HG03175 (cell line): ENCODE data around the gene ST6GAL1.
"Not testable (repeated sequence)": the region's sequence is repeated elsewhere in the genome, so short reads cannot be mapped to it uniquely, and the experiment has no call there.

Source experiments
- ATAC-seq: cut with Tn5 transposase; IDR thresholded peaks from one replicate; pipeline ENCODE4 v1.9.1; 2021; ENCODE audit warnings: mild to moderate bottlenecking, moderate library complexity; ENCODE audit not compliant: unreplicated experiment

Gene ST6GAL1

GRCh38 chr3:186991470-186991869 lies 61.1 kb downstream of the ST6GAL1 start:
- ATAC-seq: no peak

- not testable (repeated sequence) for ATAC-seq
Measured at GRCh38 chr3:186992096-186992495, 61.8 kb downstream of the ST6GAL1 start.

GRCh38 chr3:186993210-186993782 lies 63.0 kb downstream of the ST6GAL1 start:
- no peak for ATAC-seq

GRCh38 chr3:186994000-186994955 lies 64.0 kb downstream of the ST6GAL1 start:
- ATAC-seq: no peak

- no peak for ATAC-seq
Measured at GRCh38 chr3:186996356-186996755, 66.0 kb downstream of the ST6GAL1 start.

GRCh38 chr3:186997061-186997460 lies 66.7 kb downstream of the ST6GAL1 start:
- ATAC-seq: no peak

GRCh38 chr3:186997473-186997939 lies 67.2 kb downstream of the ST6GAL1 start:
- no peak for ATAC-seq

- no peak for ATAC-seq
Measured at GRCh38 chr3:186998937-186999368, 68.6 kb downstream of the ST6GAL1 start.

DNA sequence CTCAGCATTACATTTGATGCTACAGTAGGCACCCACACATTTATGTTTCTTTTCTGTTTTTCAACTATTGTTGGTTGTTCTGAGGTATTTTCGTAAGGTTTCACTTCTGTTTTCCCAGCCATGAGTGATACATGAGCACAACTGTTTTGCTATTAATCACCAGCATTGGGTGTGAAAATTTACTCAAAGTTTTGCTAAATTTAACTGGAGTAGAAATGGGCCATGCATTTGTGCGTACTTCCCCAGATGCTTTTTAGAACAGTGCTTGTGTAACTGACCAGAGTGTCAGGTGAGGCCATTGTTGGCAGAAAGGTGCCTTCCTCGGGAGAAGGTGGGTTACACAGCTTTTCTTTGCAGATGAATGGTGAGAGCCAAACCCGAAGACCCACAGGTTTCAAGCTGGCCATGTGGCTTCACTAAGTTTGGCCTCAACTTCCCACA lies 70.4 kb downstream of the ST6GAL1 start:
- peak; percentile 76 for ATAC-seq

DNA sequence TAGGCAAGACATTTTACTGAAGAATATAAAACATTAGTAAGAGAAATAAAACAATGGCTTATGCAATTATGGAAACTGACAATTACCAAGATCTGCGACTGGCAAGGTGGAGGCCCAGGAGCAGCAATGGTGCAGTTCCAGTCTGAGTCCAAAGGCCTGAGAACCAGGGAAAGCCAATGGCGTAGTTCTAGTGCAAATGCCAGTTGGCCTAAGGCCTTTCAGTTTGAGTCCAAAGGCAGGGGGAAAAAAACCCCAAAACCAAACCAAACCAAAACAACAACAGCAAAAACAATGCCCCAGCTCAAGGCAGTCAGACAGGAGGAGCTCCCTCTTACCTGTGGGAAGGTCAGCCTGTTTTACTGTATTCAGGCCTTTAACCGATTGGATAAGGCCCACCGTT lies 72.6 kb downstream of the ST6GAL1 start:
- no peak for ATAC-seq

DNA sequence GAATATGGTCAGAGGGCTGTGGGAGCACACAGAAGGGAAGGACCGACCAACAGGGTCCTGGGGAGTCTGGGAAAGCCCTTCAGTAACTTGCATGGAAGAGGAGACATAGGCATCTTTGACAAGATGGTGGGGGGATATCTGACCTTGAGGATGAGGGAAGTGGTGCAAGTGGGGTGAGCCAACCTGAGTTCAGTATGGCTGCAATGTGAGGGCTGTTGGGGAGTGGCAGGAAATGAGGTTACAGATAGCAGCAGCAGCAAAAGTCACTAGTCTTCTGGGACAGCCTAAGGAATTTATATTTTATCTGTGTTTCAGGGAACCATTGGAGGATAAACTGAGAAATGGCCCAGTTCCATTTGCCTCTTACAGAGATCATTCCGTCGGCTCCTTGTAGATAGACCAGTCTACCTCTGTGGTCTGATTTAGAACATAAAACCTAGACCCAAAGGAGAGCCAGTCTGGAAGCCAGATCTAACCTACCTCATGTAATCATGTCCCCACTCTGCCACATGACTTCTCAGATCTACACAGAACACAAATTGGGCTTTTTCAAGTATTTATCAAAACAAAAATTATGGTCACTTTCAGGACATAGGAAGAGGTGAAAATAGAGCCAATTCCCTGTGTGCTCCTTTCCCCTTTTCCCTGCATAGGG lies 75.6 kb downstream of the ST6GAL1 start:
- ATAC-seq: no peak

DNA sequence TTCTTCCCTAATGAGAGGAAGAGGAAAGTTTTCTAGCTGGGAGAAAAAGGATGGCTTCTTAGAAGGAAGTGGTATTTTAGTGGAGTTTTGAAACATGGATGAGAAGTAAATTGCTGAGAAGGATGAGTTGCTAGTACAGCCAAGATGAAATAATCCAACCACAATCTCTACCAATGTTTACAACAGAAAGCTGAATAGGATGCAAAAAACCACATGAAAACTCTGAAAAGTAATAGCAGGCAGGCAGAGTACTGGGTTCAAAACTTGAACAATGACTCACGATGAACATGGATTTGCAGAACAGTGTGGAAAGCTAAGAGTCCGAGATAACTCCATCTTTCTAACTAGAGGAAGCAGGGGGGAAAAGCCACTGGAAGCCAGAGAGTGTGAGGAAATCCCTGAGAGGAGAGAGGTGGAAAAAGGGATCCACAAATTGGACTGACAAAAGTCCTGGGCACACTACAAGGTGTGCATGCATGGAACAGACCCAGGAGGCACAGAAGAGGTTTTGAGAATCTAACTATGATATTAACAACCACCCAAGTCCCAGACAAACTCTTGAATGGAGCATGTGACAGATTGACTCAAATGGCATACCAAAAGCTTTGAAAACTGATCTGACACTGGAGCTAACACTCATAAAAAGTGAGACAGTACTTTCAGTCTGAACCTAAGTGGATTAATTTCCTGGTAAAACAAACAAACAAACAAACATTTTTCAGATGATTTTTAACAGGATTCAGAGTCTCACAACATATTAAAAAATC lies 76.7 kb downstream of the ST6GAL1 start:
- ATAC-seq: no peak

GRCh38 chr3:187010382-187010781 lies 80.1 kb downstream of the ST6GAL1 start:
- not testable (repeated sequence) for ATAC-seq

GRCh38 chr3:187011915-187012314 lies 81.6 kb downstream of the ST6GAL1 start:
- peak; percentile 34 for ATAC-seq

DNA sequence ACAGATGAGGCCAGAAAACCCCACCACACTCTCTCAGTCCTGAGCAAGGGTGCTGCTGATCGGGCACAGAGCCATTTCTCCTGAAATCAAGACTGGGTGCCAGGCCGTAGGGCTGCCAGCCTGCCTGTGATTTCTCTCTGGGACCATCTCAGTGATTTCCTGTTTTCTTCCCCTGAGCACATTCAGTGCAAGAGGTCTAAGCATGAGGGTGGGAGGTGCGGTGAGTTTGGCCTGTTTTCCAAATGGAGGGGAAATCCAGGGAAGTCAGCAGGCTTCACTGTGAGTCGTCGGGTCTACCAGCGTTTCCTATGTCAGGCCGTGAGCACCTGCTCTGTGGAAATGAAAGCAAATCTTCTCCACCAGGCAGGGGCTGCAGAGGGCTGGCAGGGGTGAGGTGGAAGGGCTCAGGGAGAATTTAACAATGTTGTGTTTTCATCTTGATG lies 82.3 kb downstream of the ST6GAL1 start:
- ATAC-seq: peak; percentile 25

DNA sequence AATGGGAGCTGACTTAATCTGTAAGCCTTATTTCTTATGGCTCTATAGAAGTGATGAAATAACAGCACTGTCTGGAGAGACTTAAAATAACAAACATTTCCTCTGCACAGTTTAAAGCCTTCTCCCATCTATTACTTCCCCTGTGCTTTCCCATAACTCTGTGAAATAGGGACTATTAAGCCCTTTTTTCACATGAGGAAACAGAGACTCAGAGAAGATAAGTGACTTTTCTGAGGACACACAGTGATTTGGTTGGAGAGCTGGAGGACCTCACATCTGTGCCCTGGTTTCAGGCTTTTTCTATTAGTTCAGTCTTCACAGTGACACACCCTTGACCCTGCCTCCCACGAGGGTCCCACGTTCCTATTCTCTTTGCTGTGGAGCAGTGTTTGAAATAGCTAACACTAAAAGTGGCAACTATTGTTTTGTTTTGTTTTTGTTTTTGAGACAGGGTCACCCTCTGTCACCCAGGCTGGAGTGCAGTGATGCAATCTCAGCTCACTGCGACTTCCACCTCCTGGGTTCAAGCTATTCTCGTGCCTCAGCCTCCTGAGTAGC lies 82.9 kb downstream of the ST6GAL1 start:
- no peak for ATAC-seq

DNA sequence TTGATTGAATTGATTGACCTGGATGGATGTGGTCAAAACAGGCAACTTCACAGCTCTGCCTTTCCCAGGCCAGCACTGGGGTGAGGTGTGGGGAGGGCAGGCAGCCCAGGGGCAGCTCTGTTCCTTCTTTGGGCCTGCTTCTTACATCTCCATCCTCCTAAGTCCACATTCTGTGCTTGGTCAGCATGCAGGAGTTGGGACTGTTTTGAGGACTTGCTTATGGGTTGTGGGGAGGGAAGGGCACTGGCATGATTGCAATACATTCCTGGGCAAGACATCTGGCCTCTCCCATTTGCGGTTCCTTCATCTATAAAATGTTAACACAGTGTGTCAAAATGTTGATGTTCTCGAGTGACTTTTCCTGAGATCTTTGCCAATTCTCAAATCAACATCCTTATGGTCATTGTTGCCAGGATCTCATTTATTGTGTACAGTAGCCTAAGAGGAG lies 84.1 kb downstream of the ST6GAL1 start:
- no peak for ATAC-seq

DNA sequence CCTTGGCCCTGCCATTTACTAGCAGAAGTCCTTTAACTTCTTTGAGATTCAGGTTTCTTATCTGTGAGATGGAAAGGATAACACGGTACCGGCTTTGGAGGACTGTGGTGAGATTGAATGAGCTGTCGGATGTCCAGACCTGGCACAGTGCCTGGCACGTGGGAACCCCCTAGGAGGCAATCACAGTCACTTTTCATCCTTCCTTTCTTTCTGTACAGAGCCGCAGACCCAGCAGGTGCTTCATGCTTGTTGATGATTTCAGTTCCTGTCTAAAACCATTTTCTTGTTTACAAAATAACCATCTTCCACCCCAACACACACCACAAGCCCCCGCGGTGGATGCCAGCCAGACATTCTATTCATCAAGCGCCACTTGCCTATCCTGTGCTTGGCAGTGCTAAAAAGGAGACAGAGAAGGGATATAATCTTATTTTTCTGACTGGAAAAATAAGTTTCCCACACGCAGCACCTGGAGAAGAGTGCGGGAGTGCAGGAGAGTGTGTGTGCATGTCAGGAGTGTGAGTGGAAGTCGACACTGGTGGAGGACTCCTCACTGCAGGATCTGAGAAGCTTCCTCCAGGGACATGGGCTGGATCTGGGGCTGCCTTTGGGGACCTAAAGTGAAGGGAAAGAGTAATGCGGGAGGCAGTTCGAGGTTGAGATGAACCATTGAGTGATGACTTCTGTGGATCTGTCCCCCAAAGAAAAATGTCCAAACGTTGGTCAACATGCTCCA lies 85.7 kb downstream of the ST6GAL1 start:
- peak; percentile 60 for ATAC-seq

DNA sequence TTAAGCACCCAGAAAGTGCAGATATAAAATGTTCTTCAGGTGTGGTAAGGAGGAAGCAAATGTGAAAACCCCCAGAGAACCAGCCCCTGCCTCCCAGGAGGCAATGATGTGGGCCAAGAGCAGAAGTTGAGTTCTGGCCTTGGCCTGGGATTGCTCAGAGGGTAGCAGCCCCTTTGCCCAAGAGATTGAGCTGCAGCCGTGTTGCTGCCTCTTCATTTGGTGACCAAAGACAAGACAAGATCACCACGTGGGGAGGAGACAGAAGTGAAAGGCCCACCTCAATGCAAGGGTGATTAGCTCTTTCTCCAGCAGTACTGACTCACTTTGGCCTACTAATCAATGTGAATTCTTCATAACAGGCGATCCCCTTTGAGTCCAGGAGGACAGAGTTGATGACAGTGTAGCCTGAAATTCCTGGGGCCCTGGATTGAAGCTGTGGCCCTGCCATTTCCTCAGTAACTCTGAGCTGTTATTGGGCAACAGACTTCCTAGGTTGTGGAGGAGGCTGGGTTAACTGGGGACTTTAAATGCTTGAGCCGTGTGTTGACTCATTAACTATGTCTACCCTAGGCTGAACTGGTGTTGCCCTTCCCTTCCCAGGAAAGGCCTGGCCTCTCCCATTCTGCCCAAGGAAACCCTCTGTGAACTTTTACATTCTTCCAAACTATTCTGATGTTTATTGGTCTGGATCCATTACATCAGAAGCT lies 86.5 kb downstream of the ST6GAL1 start:
- peak; percentile 42 for ATAC-seq
